ENCODE results near the gene CMKLR1. TPM values are rescaled to one million over a fixed set of nuclear protein-coding genes. Genes with fewer than 3 reads are reported as not detected.

The CMKLR1 gene
- total and polyA plus RNA-seq, 7 donors: 0.94 to 7.0 (median 4.4) TPM

DNA sequence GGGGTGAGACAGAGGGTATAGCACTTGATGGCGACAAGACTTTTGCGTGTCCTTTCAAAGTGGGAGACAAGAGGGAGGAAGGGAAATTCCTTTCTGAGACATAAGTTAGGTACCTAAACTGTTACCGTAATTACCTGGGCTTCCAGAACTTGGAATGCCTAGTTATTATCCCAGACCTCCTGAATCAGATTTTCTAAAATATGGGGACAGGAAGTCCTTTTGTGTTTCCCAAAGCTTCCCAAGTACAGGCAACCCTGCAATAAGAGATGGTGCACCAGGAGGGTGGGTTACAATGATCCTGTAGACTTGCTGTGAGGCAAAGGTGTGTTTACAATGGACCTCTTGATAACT is 83.9 kb downstream of the CMKLR1 start:
- TF ChIP-seq, protein P1, sequence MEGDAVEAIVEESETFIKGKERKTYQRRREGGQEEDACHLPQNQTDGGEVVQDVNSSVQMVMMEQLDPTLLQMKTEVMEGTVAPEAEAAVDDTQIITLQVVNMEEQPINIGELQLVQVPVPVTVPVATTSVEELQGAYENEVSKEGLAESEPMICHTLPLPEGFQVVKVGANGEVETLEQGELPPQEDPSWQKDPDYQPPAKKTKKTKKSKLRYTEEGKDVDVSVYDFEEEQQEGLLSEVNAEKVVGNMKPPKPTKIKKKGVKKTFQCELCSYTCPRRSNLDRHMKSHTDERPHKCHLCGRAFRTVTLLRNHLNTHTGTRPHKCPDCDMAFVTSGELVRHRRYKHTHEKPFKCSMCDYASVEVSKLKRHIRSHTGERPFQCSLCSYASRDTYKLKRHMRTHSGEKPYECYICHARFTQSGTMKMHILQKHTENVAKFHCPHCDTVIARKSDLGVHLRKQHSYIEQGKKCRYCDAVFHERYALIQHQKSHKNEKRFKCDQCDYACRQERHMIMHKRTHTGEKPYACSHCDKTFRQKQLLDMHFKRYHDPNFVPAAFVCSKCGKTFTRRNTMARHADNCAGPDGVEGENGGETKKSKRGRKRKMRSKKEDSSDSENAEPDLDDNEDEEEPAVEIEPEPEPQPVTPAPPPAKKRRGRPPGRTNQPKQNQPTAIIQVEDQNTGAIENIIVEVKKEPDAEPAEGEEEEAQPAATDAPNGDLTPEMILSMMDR (IDR thresholded peaks at IDR 0.05): no peak
- WGBS, 3 donors: 76 to 84% (median 81%) methylated on average over 3 of the region's 3 CpGs

DNA sequence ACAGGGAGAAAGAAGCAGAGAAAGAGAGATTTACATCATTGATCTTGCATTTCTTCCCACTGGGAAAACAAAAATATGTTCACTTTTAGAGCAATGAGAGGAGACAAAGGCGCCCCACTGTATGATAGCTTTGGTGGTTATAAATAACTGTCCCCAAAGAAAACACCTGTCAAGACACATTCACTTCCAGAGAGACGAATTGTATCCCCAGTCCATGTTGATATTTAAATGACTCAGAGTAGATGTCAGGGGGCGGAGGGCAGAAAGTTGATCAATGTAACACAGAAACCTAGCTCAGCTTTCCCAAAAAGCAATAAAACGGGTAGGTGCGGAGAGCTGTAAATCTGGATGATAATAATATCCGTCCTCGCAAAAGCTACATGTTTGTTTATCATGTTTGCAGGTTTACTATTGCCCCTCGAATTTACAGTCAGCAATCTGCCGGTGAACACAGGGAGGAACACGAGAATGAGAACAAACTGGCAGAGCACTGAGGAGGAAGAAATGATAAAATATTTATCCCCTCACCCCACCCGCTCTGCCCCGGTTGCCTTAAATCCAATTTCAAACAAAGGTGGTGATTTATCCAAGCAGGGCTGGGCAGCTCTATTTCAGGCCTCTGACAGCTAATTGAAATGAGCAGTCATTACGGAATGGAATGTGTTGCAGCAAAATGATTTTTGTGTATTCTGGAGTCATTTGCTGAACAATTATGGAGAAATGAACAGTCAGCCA is 84.4 kb downstream of the CMKLR1 start:
- Histone ChIP-seq H3K27me3 (ENCODE audit: insufficient read depth in 3 of 3, low read length in 2 of 3) (peaks cover 0 to 1% (median 1%) of the 10 kb centered on the region in 3 donors), H3K9me3 (peaks cover under 1% of the 10 kb centered on the region), H3K27ac (no peak overlapping the region), H3K36me3 (ENCODE audit: insufficient read depth in 1 of 2, low read depth in 1 of 2) (no peaks in the 10 kb centered on the region), H3K4me3 (no peak overlapping the region), H3K4me1 (no peaks in the 10 kb centered on the region)
- intact Hi-C loops (cut with DNase I): no loop called here
- WGBS, 3 donors: 31 to 41% (median 37%) methylated on average over 13 of the region's 13 CpGs
- ATAC-seq (no peak), DNase-seq (no peak)
- TF ChIP-seq, protein P1 (IDR thresholded peaks at IDR 0.05): no peak

More for the DNA sequence above, 83.9 kb downstream of the CMKLR1 start:
- no peaks in the 10 kb centered on the region for H3K4me1 ChIP-seq
- ATAC-seq (no peak), DNase-seq (no peak)
- peaks cover 6% of the 10 kb centered on the region for H3K9me3 ChIP-seq
- H3K4me3 ChIP-seq: no peak overlapping the region
- intact Hi-C loops (cut with DNase I): no loop called here
- H3K27ac ChIP-seq: no peak overlapping the region
- no peaks in the 10 kb centered on the region for H3K36me3 ChIP-seq (ENCODE audit: insufficient read depth in 1 of 2, low read depth in 1 of 2)
- peaks cover 0 to 1% (median 0%) of the 10 kb centered on the region in 3 donors for H3K27me3 ChIP-seq (ENCODE audit: insufficient read depth in 3 of 3, low read length in 2 of 3)

DNA sequence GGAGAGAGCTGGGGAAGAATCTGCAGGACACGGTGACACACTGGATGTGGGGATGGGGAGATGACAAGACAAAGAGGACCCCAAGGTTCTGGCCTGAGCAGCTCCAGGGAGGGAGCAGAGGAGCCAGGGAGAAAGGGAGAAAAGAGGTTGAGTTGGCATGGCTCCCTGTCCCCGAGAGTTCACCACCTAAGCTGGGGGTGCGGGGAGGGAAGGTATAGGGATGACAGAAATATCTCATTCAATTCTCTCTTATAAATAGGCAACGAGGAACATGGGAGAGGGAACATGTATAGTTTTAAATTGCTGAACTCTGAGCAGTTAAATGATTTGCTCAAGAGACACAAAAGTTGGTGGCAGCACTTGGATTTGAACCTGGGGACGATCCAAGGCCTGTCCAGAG is 85.1 kb downstream of the CMKLR1 start:
- H3K36me3 ChIP-seq (ENCODE audit: insufficient read depth in 1 of 2, low read depth in 1 of 2): no peaks in the 10 kb centered on the region
- H3K27ac ChIP-seq: no peak overlapping the region
- intact Hi-C loops (cut with DNase I): no loop called here
- TF ChIP-seq, protein P1 (IDR thresholded peaks at IDR 0.05): no peak
- H3K4me3 ChIP-seq: no peak overlapping the region
- WGBS, 3 donors: 49 to 50% (median 50%) methylated on average over 5 of the region's 5 CpGs
- H3K4me1 ChIP-seq: no peaks in the 10 kb centered on the region
- ATAC-seq (no peak), DNase-seq (no peak)
- no peaks in the 10 kb centered on the region for H3K9me3 ChIP-seq
- H3K27me3 ChIP-seq (ENCODE audit: insufficient read depth in 3 of 3, low read length in 2 of 3): peaks cover 0 to 8% (median 1%) of the 10 kb centered on the region in 3 donors

DNA sequence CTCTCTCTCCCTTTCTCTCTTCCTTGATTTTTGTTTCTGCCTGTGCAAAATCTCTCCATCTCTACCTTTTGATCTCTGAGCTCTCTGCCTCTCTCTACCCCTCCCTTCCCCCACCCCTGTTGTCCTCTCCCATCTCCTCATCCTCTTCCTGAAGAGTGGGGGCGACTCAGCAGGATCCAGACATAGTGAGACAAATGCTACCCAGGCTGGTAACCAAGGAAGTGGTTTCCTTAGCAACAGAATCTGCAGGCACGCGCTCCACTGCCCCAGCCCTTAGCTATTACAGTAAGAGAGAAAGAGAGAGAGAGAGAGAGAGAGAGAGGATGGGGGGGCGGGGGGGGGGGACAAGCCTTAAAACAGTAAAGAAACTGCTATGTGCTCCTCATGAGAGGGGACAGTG is 85.6 kb downstream of the CMKLR1 start:
- Histone ChIP-seq H3K27ac (no peak overlapping the region), H3K9me3 (no peaks in the 10 kb centered on the region), H3K36me3 (ENCODE audit: insufficient read depth in 1 of 2, low read depth in 1 of 2) (no peaks in the 10 kb centered on the region), H3K4me3 (no peak overlapping the region), H3K27me3 (ENCODE audit: insufficient read depth in 3 of 3, low read length in 2 of 3) (peaks cover 0 to 11% (median 1%) of the 10 kb centered on the region in 3 donors), H3K4me1 (no peaks in the 10 kb centered on the region)
- WGBS, 3 donors: 0 to 6% (median 3%) methylated on average over 3 to 4 of the region's 4 CpGs
- intact Hi-C loops (cut with DNase I): no loop called here
- no peak for DNase-seq
- no peak for ATAC-seq
- TF ChIP-seq, protein P1 (IDR thresholded peaks at IDR 0.05): no peak

GRCh38 chr12:108252523-108252922 is 86.6 kb downstream of the CMKLR1 start:
- TF ChIP-seq, protein P1 (IDR thresholded peaks at IDR 0.05): no peak
- ATAC-seq (no peak), DNase-seq (no peak)
- no peak overlapping the region for H3K27ac ChIP-seq
- WGBS, 3 donors: 79 to 81% (median 79%) methylated on average over 7 of the region's 7 CpGs
- intact Hi-C loops (cut with DNase I): no loop called here
- H3K9me3 ChIP-seq: no peaks in the 10 kb centered on the region
- H3K27me3 ChIP-seq (ENCODE audit: insufficient read depth in 3 of 3, low read length in 2 of 3): peaks cover 0 to 11% (median 1%) of the 10 kb centered on the region in 3 donors
- H3K36me3 ChIP-seq (ENCODE audit: insufficient read depth in 1 of 2, low read depth in 1 of 2): no peaks in the 10 kb centered on the region
- no peaks in the 10 kb centered on the region for H3K4me1 ChIP-seq
- no peak overlapping the region for H3K4me3 ChIP-seq
